ENCODE data around the gene CELF2. TPM values are rescaled to one million over a fixed set of nuclear protein-coding genes. Genes with fewer than 3 reads are reported as not detected.

CELF2 gene
- total RNA-seq, 1 experiment from 2014 or later: 28.7 TPM

DNA sequence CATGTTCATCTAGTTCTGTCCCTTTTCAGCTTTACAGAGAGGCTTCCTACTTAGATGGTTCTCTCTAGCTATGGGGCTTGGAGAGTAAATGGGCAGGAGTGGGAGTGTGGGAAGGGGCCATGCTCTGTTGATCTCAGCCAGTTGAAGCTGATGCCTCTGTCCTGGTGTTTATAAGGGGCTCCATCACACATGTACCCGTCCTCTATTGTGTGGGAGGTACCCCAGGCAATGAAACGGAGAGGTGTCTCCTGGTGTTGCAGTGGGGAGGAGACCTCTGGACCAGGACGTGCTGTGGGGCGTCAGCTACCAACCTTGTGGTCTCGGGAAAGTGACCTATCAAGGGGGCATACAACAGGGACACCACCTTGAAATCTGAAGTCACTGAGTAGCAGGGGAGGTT lies 173.5 kb downstream of the CELF2 start:
- H2BK5ac ChIP-seq (ENCODE audit: insufficient read length, low read length): no peak overlapping the region
- H3K23ac ChIP-seq (ENCODE audit: insufficient read length, low read depth, low read length): no peak overlapping the region
- H3K4me2 ChIP-seq (ENCODE audit: insufficient read depth, insufficient read length, low read length): no peak overlapping the region
- H4K8ac ChIP-seq (replicated peaks; ENCODE audit: insufficient read length, low read depth, low read length): no peak overlapping the region
- no peaks in the 10 kb centered on the region for H3K9me3 ChIP-seq (ENCODE audit: control insufficient read depth, low read depth, low read length)
- H2AK5ac ChIP-seq (ENCODE audit: insufficient read length, low read length): no peak overlapping the region
- no peak overlapping the region for H3K18ac ChIP-seq (ENCODE audit: insufficient read length, low read depth, low read length)
- no peak overlapping the region for H2BK120ac ChIP-seq (ENCODE audit: low read depth, low read length, poor library complexity, severe bottlenecking)
- peaks cover 9% of the 10 kb centered on the region; the same call in 1 of the 2 replicates for H3K4me1 ChIP-seq (ENCODE audit: insufficient read depth, low read length)
- no peak overlapping the region for H2BK15ac ChIP-seq (ENCODE audit: low read depth, low read length)
- no peak overlapping the region for H3K4me3 Mint-ChIP-seq
- no peaks in the 10 kb centered on the region for H3K27me3 Mint-ChIP-seq (ENCODE audit: low read depth)
- H3K4me1 Mint-ChIP-seq: peaks cover 48 to 66% of the 10 kb centered on the region in 2 experiments
- H3K79me2 ChIP-seq (ENCODE audit: insufficient read depth, low read length): no peaks in the 10 kb centered on the region
- no peak overlapping the region for H2AFZ ChIP-seq (ENCODE audit: low read length)
- H3K14ac ChIP-seq (ENCODE audit: insufficient read depth, low read length): no peak overlapping the region
- no peak overlapping the region for H2BK12ac ChIP-seq (ENCODE audit: insufficient read length, low read depth, low read length)
- no peak overlapping the region for H3K4ac ChIP-seq (ENCODE audit: low read depth, low read length)
- H3K56ac ChIP-seq (ENCODE audit: insufficient read length, low read depth, low read length): no peak overlapping the region
- DNase-seq: no peak
- H3T11ph ChIP-seq (ENCODE audit: low read length): no peak overlapping the region
- H2BK20ac ChIP-seq (ENCODE audit: low read depth, low read length, poor library complexity, severe bottlenecking): no peak overlapping the region
- no CpG with 5 or more reads among the region's 5 CpGs for WGBS (ENCODE audit: extremely low coverage, insufficient read length, low lambda C conversion rate)
- H4K5ac ChIP-seq (ENCODE audit: insufficient read length, low read depth, low read length): no peak overlapping the region
- H3K36me3 Mint-ChIP-seq (ENCODE audit: insufficient read depth in 1 of 3, low read depth in 3 of 3): peaks cover 0 to 15% (median 7%) of the 10 kb centered on the region in 3 experiments; a peak in 6 of 7 replicates
- H3K27ac Mint-ChIP-seq: no peak overlapping the region; a peak in 2 of 7 replicates
- H3K27ac ChIP-seq (ENCODE audit: insufficient read length, low read depth, low read length): no peak overlapping the region
- H4K20me1 ChIP-seq (ENCODE audit: control insufficient read depth, insufficient read depth, insufficient read length): no peaks in the 10 kb centered on the region
- no peaks in the 10 kb centered on the region for H3K23me2 ChIP-seq (ENCODE audit: insufficient read length, low read depth, low read length, poor library complexity, severe bottlenecking)
- H4K91ac ChIP-seq (ENCODE audit: insufficient read length, low read depth, low read length): no peak overlapping the region
- H3K9ac ChIP-seq (ENCODE audit: extremely low read depth, insufficient read length, low read length): no peak overlapping the region
- TF ChIP-seq, protein P1, sequence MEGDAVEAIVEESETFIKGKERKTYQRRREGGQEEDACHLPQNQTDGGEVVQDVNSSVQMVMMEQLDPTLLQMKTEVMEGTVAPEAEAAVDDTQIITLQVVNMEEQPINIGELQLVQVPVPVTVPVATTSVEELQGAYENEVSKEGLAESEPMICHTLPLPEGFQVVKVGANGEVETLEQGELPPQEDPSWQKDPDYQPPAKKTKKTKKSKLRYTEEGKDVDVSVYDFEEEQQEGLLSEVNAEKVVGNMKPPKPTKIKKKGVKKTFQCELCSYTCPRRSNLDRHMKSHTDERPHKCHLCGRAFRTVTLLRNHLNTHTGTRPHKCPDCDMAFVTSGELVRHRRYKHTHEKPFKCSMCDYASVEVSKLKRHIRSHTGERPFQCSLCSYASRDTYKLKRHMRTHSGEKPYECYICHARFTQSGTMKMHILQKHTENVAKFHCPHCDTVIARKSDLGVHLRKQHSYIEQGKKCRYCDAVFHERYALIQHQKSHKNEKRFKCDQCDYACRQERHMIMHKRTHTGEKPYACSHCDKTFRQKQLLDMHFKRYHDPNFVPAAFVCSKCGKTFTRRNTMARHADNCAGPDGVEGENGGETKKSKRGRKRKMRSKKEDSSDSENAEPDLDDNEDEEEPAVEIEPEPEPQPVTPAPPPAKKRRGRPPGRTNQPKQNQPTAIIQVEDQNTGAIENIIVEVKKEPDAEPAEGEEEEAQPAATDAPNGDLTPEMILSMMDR (conservative IDR thresholded peaks at IDR 0.05): no peak
- H3K79me1 ChIP-seq (ENCODE audit: insufficient read depth, low read depth, low read length, poor library complexity, severe bottlenecking): no peaks in the 10 kb centered on the region
- no peaks in the 10 kb centered on the region for H3K27me3 ChIP-seq (ENCODE audit: insufficient read depth, low read length)
- H3K9me3 Mint-ChIP-seq: 0 out of 5 replicates have a peak, but pooled peaks cover under 1 to 2% of the 10 kb centered on the region in 2 experiments
